EL (cell line): ENCODE results near the gene INTS2.

Source experiments
- DNase-seq: peaks from one replicate; pipeline ENCODE4 v3.0.0-alpha.2; 2016

The INTS2 gene

GRCh38 chr17:61816538-61816937 lies 111.2 kb downstream of the INTS2 start:
- DNase-seq = no peak

GRCh38 chr17:61815863-61816503 lies 111.8 kb downstream of the INTS2 start:
- no peak for DNase-seq
